Trophoblast cell (in vitro differentiated cells and primary cell): ENCODE results near the gene DMBT1.
"Not testable (repeated sequence)": the region's sequence is repeated elsewhere in the genome, so short reads cannot be mapped to it uniquely, and the experiment has no call there.

Experiments used
- DNase-seq, 2 donors: peaks; one replicate each; pipeline ENCODE4 v3.0.0-alpha.2; 2016
- H2AFZ ChIP-seq: 2 replicates; pipeline ENCODE4 v1.6.1; 2013; ENCODE audit warnings: low read length, moderate library complexity, mild to moderate bottlenecking; ENCODE audit not compliant: insufficient read depth, poor library complexity
- H2AK5ac ChIP-seq: 2 replicates; pipeline ENCODE4 v1.6.1; 2013; ENCODE audit warnings: mild to moderate bottlenecking, low read length
- H2BK120ac ChIP-seq: 2 replicates; pipeline ENCODE4 v1.6.1; 2013; ENCODE audit warnings: low read length, mild to moderate bottlenecking, moderate library complexity; ENCODE audit not compliant: insufficient read depth, poor library complexity
- H2BK12ac ChIP-seq: 2 replicates; pipeline ENCODE4 v1.6.1; 2013; ENCODE audit warnings: mild to moderate bottlenecking, low read length, moderate library complexity
- H2BK5ac ChIP-seq: 2 replicates; pipeline ENCODE4 v1.6.1; 2013; ENCODE audit warnings: low read length, low read depth, moderate library complexity, mild to moderate bottlenecking; ENCODE audit not compliant: poor library complexity
- H3K14ac ChIP-seq: 2 replicates; pipeline ENCODE4 v1.6.1; 2013; ENCODE audit warnings: mild to moderate bottlenecking, low read length
- H3K18ac ChIP-seq: 2 replicates; pipeline ENCODE4 v1.6.1; 2013; ENCODE audit warnings: mild to moderate bottlenecking, low read length
- H3K23ac ChIP-seq: 2 replicates; pipeline ENCODE4 v1.6.1; 2013; ENCODE audit warnings: low read length
- H3K27ac ChIP-seq: 2 replicates; pipeline ENCODE4 v1.5.1; 2013; ENCODE audit warnings: low read depth, mild to moderate bottlenecking, inconsistent platforms, low read length, moderate library complexity
- H3K27me3 ChIP-seq: 2 replicates; pipeline ENCODE4 v1.6.1; 2013; ENCODE audit warnings: inconsistent platforms, mild to moderate bottlenecking, low read length, moderate library complexity; ENCODE audit not compliant: insufficient read depth
- H3K36me3 ChIP-seq, 2 experiments: 1 replicate in 1 of 2; 2 replicates in 1 of 2; pipeline ENCODE4 v1.6.1; 2013; ENCODE audit warnings: low read length in 2 of 2, mild to moderate bottlenecking in 2 of 2, moderate library complexity in 1 of 2; ENCODE audit not compliant: insufficient read depth in 2 of 2, control insufficient read depth in 1 of 2
- H3K4ac ChIP-seq: 2 replicates; pipeline ENCODE4 v1.6.1; 2013; ENCODE audit warnings: low read depth, mild to moderate bottlenecking, low read length, moderate library complexity
- H3K4me1 ChIP-seq, 2 experiments: 1 replicate in 1 of 2; 2 replicates in 1 of 2; pipeline ENCODE4 v1.6.1; 2013; ENCODE audit warnings: low read length in 2 of 2, mild to moderate bottlenecking in 2 of 2, moderate library complexity in 1 of 2; ENCODE audit not compliant: insufficient read depth in 2 of 2, control insufficient read depth in 1 of 2
- H3K4me2 ChIP-seq: 2 replicates; pipeline ENCODE4 v1.6.1; 2013; ENCODE audit warnings: inconsistent platforms, mild to moderate bottlenecking, low read length, moderate library complexity
- H3K4me3 ChIP-seq: 2 replicates; pipeline ENCODE4 v1.5.1; 2013; ENCODE audit warnings: mild to moderate bottlenecking, low read depth, low read length, inconsistent platforms
- H3K79me1 ChIP-seq: one replicate; pipeline ENCODE4 v1.6.1; 2013; ENCODE audit warnings: low read length
- H3K79me2 ChIP-seq: 2 replicates; pipeline ENCODE4 v1.6.1; 2013; ENCODE audit warnings: low read length, mild to moderate bottlenecking; ENCODE audit not compliant: control insufficient read depth, insufficient read depth, poor library complexity
- H3K9ac ChIP-seq: 2 replicates; pipeline ENCODE4 v1.6.1; 2013; ENCODE audit warnings: mild to moderate bottlenecking, low read length
- H3K9me3 ChIP-seq: 2 replicates; pipeline ENCODE4 v1.6.1; 2013; ENCODE audit warnings: low read depth, mild to moderate bottlenecking, control low read depth, inconsistent platforms, low read length; ENCODE audit not compliant: insufficient read depth
- H4K12ac ChIP-seq: 2 replicates; pipeline ENCODE4 v1.6.1; 2013; ENCODE audit warnings: low read depth, mild to moderate bottlenecking, low read length, moderate library complexity
- H4K8ac ChIP-seq: 2 replicates; pipeline ENCODE4 v1.6.1; 2013; ENCODE audit warnings: low read depth, mild to moderate bottlenecking, low read length, moderate library complexity
- H4K91ac ChIP-seq: one replicate; pipeline ENCODE4 v1.6.1; 2013; ENCODE audit warnings: low read depth, mild to moderate bottlenecking, low read length, moderate library complexity
- WGBS: extraction: QIAGEN DNeasy Blood & Tissue Kit; methylation state at CpG from one replicate; pipeline ENCODE4 v1.1.7; 2013; ENCODE audit warnings: missing lambda C conversion rate; ENCODE audit not compliant: insufficient read length, insufficient coverage; ENCODE audit errors: extremely low coverage; 5-methylcytosine and 5-hydroxymethylcytosine counted together

Gene DMBT1

GRCh38 chr10:122620961-122621360, 60.4 kb downstream of the DMBT1 start:
- not testable (repeated sequence) for H2AFZ ChIP-seq, H3K18ac ChIP-seq, H3K36me3 ChIP-seq

GRCh38 chr10:122624546-122624945, 64.0 kb downstream of the DMBT1 start:
- H3K4me2 ChIP-seq = no peak overlapping the region
- H3K9me3 ChIP-seq = peaks cover 8% of the 10 kb centered on the region
- H2BK12ac ChIP-seq = no peak overlapping the region
- no peak overlapping the region for H3K4me3 ChIP-seq
- H3K14ac ChIP-seq = no peak overlapping the region
- no peak overlapping the region for H2AFZ ChIP-seq
- H3K36me3 ChIP-seq = no peaks in the 10 kb centered on the region
- no peak overlapping the region for H2BK5ac ChIP-seq
- no peak overlapping the region for H3K9ac ChIP-seq
- H4K12ac ChIP-seq = no peak overlapping the region
- H2BK120ac ChIP-seq = no peak overlapping the region
- H4K8ac ChIP-seq = no peak overlapping the region
- WGBS = no CpG with 5 or more reads among the region's 5 CpGs
- H3K27me3 ChIP-seq = no peaks in the 10 kb centered on the region
- no peaks in the 10 kb centered on the region for H3K79me2 ChIP-seq
- no peak overlapping the region for H3K27ac ChIP-seq
- no peak overlapping the region for H3K23ac ChIP-seq
- no peaks in the 10 kb centered on the region for H3K4me1 ChIP-seq
- no peak overlapping the region for H3K18ac ChIP-seq
- H2AK5ac ChIP-seq = no peak overlapping the region
- H3K4ac ChIP-seq = no peak overlapping the region
- DNase-seq = no peak
- H3K79me1 ChIP-seq = no peaks in the 10 kb centered on the region
- no peak overlapping the region for H4K91ac ChIP-seq

More at GRCh38 chr10:122620961-122621360, 60.4 kb downstream of the DMBT1 start:
- WGBS = no CpG with 5 or more reads among the region's 8 CpGs
- not testable (repeated sequence) for H3K4me1 ChIP-seq, H3K4me3 ChIP-seq, H2BK5ac ChIP-seq, H3K27ac ChIP-seq, H2AK5ac ChIP-seq, H4K8ac ChIP-seq, H3K14ac ChIP-seq, H4K91ac ChIP-seq, DNase-seq, H2BK12ac ChIP-seq, H2BK120ac ChIP-seq, H3K9ac ChIP-seq, H3K23ac ChIP-seq, H3K79me2 ChIP-seq, H3K4me2 ChIP-seq, H3K79me1 ChIP-seq, H4K12ac ChIP-seq, H3K27me3 ChIP-seq, H3K4ac ChIP-seq
- H3K9me3 ChIP-seq = peaks cover 18% of the 10 kb centered on the region

- Histone ChIP-seq H3K14ac (no peak overlapping the region), H3K4me2 (no peak overlapping the region), H3K79me1 (no peaks in the 10 kb centered on the region), H3K23ac (no peak overlapping the region), H2AK5ac (no peak overlapping the region), H4K91ac (no peak overlapping the region), H2BK120ac (no peak overlapping the region), H2BK5ac (no peak overlapping the region), H3K4me3 (no peak overlapping the region), H3K4ac (no peak overlapping the region), H3K4me1 (no peaks in the 10 kb centered on the region), H3K18ac (no peak overlapping the region), H3K9ac (no peak overlapping the region), H3K27ac (no peak overlapping the region), H2AFZ (no peak overlapping the region), H4K12ac (no peak overlapping the region), H3K27me3 (no peaks in the 10 kb centered on the region), H3K9me3 (peaks cover 3% of the 10 kb centered on the region), H3K79me2 (no peaks in the 10 kb centered on the region), H2BK12ac (no peak overlapping the region), H4K8ac (no peak overlapping the region), H3K36me3 (no peaks in the 10 kb centered on the region)
- no CpG with 5 or more reads among the region's 6 CpGs for WGBS
- DNase-seq = no peak
Measured at GRCh38 chr10:122630526-122630925, 70.0 kb downstream of the DMBT1 start.

- Histone ChIP-seq H3K4me1 (no peaks in the 10 kb centered on the region), H3K36me3 (no peaks in the 10 kb centered on the region), H3K79me2 (no peaks in the 10 kb centered on the region), H3K14ac (no peak overlapping the region), H3K18ac (no peak overlapping the region), H3K4ac (no peak overlapping the region), H2AFZ (no peak overlapping the region), H4K8ac (no peak overlapping the region), H3K23ac (no peak overlapping the region), H3K27ac (no peak overlapping the region), H4K91ac (no peak overlapping the region), H3K27me3 (no peaks in the 10 kb centered on the region), H3K79me1 (no peaks in the 10 kb centered on the region), H2BK5ac (no peak overlapping the region), H4K12ac (no peak overlapping the region), H2BK120ac (no peak overlapping the region), H3K9ac (no peak overlapping the region), H2BK12ac (no peak overlapping the region), H2AK5ac (no peak overlapping the region), H3K4me3 (no peak overlapping the region), H3K9me3 (peaks cover 3% of the 10 kb centered on the region), H3K4me2 (no peak overlapping the region)
- DNase-seq = no peak
- no CpG with 5 or more reads among the region's 5 CpGs for WGBS
Measured at GRCh38 chr10:122632031-122632430, 71.5 kb downstream of the DMBT1 start.
